ENCODE measurements around the gene ERI3.

Gene ERI3

GRCh38 chr1:44263568-44264450 is 91.2 kb downstream of the ERI3 start:
- DNase-seq (ENCODE audit: low read depth in 1 of 2, low spot score in 1 of 2), result peak; percentile 18 to 79
- Histone ChIP-seq H3K27me3 (ENCODE audit: insufficient read depth, poor library complexity, severe bottlenecking) (no peaks in the 10 kb centered on the region), H3K27ac (replicated peaks) (peak overlapping the region; percentile 22; the same call in 1 of the 2 replicates), H3K4me3 (replicated peaks; ENCODE audit: insufficient read depth, low read length) (no peak overlapping the region)
- TF ChIP-seq POLR2AphosphoS5 (IDR thresholded peaks at IDR 0.05; ENCODE audit: low read depth) (no peak), GABPA (IDR thresholded peaks at IDR 0.05; ENCODE audit: low read depth) (no peak), SPI1 (IDR thresholded peaks at IDR 0.05; ENCODE audit: borderline replicate concordance, low read depth) (no peak), REST (IDR thresholded peaks at IDR 0.05; ENCODE audit: insufficient replicate concordance, low read depth) (no peak)
- TF ChIP-seq, protein P1, sequence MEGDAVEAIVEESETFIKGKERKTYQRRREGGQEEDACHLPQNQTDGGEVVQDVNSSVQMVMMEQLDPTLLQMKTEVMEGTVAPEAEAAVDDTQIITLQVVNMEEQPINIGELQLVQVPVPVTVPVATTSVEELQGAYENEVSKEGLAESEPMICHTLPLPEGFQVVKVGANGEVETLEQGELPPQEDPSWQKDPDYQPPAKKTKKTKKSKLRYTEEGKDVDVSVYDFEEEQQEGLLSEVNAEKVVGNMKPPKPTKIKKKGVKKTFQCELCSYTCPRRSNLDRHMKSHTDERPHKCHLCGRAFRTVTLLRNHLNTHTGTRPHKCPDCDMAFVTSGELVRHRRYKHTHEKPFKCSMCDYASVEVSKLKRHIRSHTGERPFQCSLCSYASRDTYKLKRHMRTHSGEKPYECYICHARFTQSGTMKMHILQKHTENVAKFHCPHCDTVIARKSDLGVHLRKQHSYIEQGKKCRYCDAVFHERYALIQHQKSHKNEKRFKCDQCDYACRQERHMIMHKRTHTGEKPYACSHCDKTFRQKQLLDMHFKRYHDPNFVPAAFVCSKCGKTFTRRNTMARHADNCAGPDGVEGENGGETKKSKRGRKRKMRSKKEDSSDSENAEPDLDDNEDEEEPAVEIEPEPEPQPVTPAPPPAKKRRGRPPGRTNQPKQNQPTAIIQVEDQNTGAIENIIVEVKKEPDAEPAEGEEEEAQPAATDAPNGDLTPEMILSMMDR (IDR thresholded peaks at IDR 0.05; ENCODE audit: insufficient read depth, low read length), result no peak

DNA sequence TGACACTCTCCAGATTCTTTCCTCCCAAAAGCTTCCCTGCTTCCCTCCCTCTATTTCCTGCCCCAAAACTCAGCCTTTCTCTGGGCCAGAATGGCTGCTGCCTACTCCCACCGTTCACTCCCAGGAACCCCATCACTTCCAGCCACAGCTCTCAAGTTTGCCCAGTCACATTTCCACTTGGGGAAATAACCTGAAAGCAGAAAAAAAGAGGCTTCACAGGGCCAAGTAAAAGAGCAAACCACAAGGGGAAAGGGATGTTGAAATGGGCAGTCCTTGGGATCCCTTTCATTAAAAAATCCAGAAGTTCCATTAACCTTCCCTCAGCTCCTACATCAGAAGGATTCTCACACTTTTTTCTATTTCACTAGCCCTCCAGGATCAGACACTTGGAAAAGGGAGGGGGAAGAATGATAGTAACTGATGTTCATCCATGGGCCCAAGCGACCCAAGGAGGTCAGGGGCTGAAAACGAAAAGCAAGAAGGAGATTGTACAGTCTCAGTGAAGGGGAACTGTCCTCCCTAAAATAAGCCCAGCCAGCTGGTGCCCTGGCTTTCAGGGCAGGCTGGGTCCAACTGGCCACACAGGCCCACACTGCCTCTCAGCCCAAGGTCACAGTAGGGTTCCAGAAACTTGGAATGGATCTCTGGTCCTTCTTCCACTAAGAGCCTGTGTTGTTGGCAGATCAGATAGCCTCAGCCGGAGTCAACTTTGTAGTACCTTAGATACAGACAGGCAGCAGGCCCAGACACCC is 92.1 kb downstream of the ERI3 start:
- TF ChIP-seq, protein P1 (IDR thresholded peaks at IDR 0.05; ENCODE audit: insufficient read depth, low read length), result no peak
- no peak for TF ChIP-seq GABPA (IDR thresholded peaks at IDR 0.05; ENCODE audit: low read depth)
- Histone ChIP-seq H3K27ac (replicated peaks) (0 out of 2 replicates have a peak overlapping the region, but pooled peaks have one; percentile 22), H3K27me3 (ENCODE audit: insufficient read depth, poor library complexity, severe bottlenecking) (no peaks in the 10 kb centered on the region), H3K4me3 (replicated peaks; ENCODE audit: insufficient read depth, low read length) (no peak overlapping the region)
- DNase-seq (ENCODE audit: low read depth in 1 of 2, low spot score in 1 of 2), result no peak

DNA sequence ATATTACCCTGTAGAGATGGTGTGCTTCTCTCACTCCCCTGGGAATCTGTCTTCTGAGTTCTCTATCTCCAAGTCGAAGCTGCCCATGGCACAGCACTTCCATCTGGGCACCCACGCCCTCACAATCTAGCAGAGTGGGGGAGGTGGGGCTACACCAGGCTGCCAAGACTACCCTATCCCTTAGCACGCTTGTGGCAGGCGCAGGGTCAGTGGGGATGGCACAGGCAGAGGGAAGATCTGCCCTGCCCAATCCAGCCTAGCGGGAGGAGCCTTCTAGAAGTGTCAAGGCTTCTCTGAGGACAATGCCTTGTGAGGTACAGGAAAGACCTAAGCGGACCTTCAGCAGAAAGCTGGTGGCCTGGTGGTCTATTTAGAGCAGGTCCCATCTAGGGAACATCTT is 92.6 kb downstream of the ERI3 start:
- TF ChIP-seq REST (IDR thresholded peaks at IDR 0.05; ENCODE audit: insufficient replicate concordance, low read depth) (no peak), POLR2AphosphoS5 (IDR thresholded peaks at IDR 0.05; ENCODE audit: low read depth) (no peak), SPI1 (IDR thresholded peaks at IDR 0.05; ENCODE audit: borderline replicate concordance, low read depth) (no peak), GABPA (IDR thresholded peaks at IDR 0.05; ENCODE audit: low read depth) (no peak)
- TF ChIP-seq, protein P1 (IDR thresholded peaks at IDR 0.05; ENCODE audit: insufficient read depth, low read length), result no peak

More for the DNA sequence above, 92.6 kb downstream of the ERI3 start:
- Histone ChIP-seq H3K27me3 (ENCODE audit: insufficient read depth, poor library complexity, severe bottlenecking) (no peaks in the 10 kb centered on the region), H3K27ac (replicated peaks) (no peak overlapping the region), H3K4me3 (replicated peaks; ENCODE audit: insufficient read depth, low read length) (no peak overlapping the region)
- DNase-seq (ENCODE audit: low read depth in 1 of 2, low spot score in 1 of 2), result no peak
